ENCODE measurements around the gene TDRD15.
"Not testable (repeated sequence)": the region's sequence is repeated elsewhere in the genome, so short reads cannot be mapped to it uniquely, and the experiment has no call there.

Gene TDRD15

DNA sequence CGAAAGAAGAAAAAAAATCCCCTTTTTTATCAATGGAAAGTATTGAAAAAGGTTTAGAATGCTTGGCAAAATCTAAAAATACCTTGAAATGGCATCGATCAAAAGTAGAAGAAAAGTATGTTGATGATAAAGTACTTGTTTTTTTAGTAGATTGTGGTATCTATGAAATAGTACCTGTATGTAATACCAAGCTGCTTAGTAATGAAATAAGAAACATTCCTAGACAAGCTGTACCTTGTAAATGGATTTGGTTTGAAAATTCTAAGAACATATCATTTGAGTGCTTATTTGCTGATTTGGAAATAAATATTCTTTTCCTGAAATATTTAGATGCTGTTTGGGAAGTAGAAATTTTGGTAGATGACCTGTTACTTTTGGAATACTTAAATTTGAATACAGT is 18.4 kb downstream of the TDRD15 start:
- no peak for DNase-seq

GRCh38 chr2:21146638-21147037 is 22.9 kb downstream of the TDRD15 start:
- no peak for DNase-seq

DNA sequence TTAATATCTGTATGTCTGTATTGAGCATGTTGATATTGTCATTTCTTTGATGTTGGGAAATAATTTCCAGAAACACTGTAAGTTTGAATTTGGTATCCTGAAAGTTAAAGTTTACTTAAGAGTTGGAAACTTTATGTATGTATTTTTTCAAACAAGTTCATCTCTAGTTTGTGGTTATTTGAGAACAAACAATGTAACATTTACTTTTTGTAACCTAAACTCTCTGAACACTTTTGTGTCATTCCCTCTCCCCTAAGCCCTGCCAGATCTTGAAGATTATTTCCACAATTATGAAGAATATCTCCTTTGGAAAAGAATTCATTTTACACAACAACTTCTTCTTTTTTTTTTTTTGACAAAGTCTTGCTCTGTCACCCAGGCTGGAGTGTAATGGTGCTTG is 24.9 kb downstream of the TDRD15 start:
- DNase-seq: no peak

- not testable (repeated sequence) for DNase-seq
These were observed 27.5 kb downstream of the TDRD15 start for GRCh38 chr2:21151234-21151633.

GRCh38 chr2:21155365-21156136 is 31.8 kb downstream of the TDRD15 start:
- DNase-seq: no peak

GRCh38 chr2:21161122-21161521 is 37.4 kb downstream of the TDRD15 start:
- no peak for DNase-seq

DNA sequence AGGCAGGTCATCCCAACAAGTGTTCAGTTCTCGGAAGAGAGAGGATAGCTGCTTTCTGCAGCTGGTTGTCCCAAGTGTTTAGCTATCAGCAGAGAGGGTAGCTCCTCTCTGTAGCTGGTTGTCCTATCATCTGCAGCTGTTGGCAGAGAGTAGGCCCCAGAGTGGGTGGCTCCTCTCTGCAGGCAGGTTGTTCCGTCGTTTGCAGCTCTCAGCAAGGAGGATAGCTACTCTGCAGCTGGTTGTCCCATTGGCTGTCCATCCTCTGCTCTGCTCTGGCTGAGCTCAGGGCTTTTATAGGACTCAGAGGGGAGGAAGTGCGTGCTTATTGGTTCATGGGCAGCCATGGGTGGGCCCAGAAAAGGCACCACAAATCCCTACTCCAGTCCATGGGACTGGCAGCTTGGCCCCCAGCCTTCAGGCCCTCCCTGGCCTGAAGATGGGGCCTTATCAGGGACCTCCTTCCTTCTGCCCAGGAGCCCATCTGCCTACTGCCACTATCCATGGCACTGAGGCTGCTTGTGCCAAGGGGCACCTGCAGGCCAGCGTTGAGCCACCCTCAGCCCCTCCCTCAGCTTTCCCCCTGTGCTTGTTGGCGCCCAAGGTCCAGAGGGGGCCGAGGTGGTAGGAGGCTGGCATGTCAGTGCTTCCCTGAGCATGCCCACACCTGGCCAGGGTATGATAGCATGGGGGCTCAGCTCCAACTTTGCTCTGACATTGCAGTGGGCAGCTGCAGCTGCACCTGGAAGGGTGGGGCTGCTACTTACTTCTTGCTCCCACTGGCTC is 38.3 kb downstream of the TDRD15 start:
- no peak for DNase-seq

GRCh38 chr2:21162615-21162878 is 38.8 kb downstream of the TDRD15 start:
- no peak for DNase-seq

GRCh38 chr2:21163213-21163612 is 39.4 kb downstream of the TDRD15 start:
- no peak for DNase-seq

DNA sequence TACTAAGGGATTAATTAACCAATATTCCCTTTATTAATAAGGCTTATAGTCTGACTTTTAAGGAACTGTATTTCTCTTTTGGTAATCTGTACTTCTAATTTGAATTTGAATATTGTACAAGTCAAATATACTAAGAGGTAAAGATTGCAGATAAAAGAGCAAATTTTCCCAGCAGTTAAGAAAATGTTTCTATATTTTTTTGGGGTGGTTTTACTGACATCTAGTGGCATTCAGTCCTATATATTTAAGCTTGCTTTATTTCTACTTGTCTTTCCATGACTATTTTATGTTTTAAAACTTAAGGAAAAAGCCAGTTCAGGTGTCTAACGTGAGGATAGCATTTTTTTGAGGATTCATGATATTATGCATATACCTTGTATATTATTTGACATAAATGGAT is 41.6 kb downstream of the TDRD15 start:
- no peak for DNase-seq

- peak in 4 of 56 donors; percentile 4 to 67 (median 13) for DNase-seq
These were observed 52.3 kb downstream of the TDRD15 start for GRCh38 chr2:21175895-21176646.

DNA sequence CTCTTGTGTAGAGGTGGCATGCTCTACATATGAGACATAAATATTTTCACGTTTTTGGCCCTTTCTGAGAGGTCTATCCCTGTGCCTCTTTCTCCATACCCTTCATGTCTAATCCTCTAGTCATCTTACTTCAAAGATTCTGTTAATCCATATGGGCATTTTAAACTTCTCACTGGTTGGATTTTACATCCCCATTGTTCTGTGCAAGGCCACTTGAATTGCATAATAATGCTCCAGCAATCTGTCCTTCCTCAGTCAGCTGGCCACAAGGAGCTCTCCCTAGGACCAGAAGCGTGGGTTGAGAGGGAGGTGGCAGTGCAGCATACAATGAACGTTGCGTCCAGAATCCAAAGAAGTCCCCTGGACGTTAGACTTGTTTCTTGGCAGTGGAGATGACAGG is 58.2 kb downstream of the TDRD15 start:
- no peak for DNase-seq

DNA sequence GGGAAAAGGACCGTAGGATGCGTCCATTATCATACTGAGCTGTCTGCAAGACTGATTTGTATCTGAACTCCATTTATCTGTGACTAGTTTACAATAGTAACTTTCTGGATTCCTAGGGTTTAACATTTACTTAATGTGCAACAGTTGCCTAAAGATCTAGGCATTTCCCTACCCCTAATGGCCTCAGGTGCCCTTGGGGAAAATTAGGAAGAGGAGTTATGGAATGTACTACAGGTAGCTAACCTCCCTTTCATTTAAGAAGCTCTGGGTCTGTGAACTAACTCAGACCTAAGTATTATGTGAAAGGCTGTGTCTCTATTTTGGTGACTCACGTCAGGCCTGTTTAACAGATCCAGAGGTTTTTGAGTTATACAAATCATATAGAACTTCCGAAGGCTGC is 59.5 kb downstream of the TDRD15 start:
- no peak for DNase-seq

DNA sequence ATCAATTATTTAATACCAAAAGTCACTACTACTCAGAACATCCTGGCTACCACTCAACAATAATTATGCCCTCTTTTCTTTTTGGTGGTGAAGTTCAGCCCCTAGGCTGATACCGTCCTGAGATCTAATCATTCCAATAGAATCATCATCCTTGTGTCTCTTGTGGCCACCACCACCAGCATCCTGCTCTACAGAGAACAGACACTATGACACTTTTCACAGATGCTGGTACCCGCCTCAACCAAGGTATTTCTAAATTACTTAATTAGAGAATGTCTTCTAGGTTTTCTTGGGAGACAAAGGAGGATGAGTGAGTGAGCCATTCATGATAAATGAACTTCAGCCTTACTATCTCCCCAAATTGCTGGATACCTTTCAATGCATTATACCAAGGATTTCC is 60.0 kb downstream of the TDRD15 start:
- no peak for DNase-seq

GRCh38 chr2:21191535-21191934 is 67.8 kb downstream of the TDRD15 start:
- no peak for DNase-seq
